SJSA1 (cell line): ENCODE measurements around the gene MAST4. TPM values are rescaled to one million over a fixed set of nuclear protein-coding genes. Genes with fewer than 3 reads are reported as not detected.
"Not testable (repeated sequence)": the region's sequence is repeated elsewhere in the genome, so short reads cannot be mapped to it uniquely, and the experiment has no call there.

Experiments
- DNase-seq, 2 experiments: peaks; one replicate each; pipeline ENCODE4 v3.0.0-alpha.2; 2015 to 2020; ENCODE audit warnings: low spot score in 2 of 2, low read depth in 1 of 2
- H3K27ac ChIP-seq: fragments of 250-450 bp; sonication (Bioruptor Pico); 2 replicates; pipeline ENCODE4 v1.5.1; 2020; ENCODE audit warnings: mild to moderate bottlenecking, moderate library complexity
- H3K27me3 ChIP-seq: fragments of 250-450 bp; sonication (Bioruptor Pico); replicated peaks from 2 replicates; pipeline ENCODE4 v1.5.1; 2020; ENCODE audit warnings: mild to moderate bottlenecking, moderate library complexity
- H3K36me3 ChIP-seq: fragments of 250-450 bp; sonication (Bioruptor Pico); 2 replicates; pipeline ENCODE4 v1.5.1; 2020; ENCODE audit warnings: mild to moderate bottlenecking
- H3K4me1 ChIP-seq: fragments of 250-450 bp; sonication (Bioruptor Pico); replicated peaks from 2 replicates; pipeline ENCODE4 v1.6.1; 2021; ENCODE audit warnings: mild to moderate bottlenecking
- H3K4me3 ChIP-seq: fragments of 250-450 bp; sonication (Bioruptor Pico); 2 replicates; pipeline ENCODE4 v1.5.1; 2020; ENCODE audit warnings: mild to moderate bottlenecking
- H3K9me3 ChIP-seq: fragments of 250-450 bp; sonication (Bioruptor Pico); replicated peaks from 2 replicates; pipeline ENCODE4 v1.5.1; 2020; ENCODE audit warnings: mild to moderate bottlenecking
- total RNA-seq: library from RNA; depleted of rRNA; stranded (reverse); fragments of >200 nt; shearing (Covaris generic); gene quantifications from 2 replicates; pipeline ENCODE4 v1.2.3, GENCODE V29; 2014

Gene MAST4
- total RNA-seq, 1 experiment from 2014 or later: 2.3 TPM

- Histone ChIP-seq H3K4me1 (no peaks in the 10 kb centered on the region), H3K4me3 (no peak overlapping the region), H3K27me3 (no peaks in the 10 kb centered on the region), H3K36me3 (no peaks in the 10 kb centered on the region), H3K27ac (no peak overlapping the region), H3K9me3 (no peaks in the 10 kb centered on the region)
- DNase-seq: no peak
Observed at GRCh38 chr5:66669862-66670195, 73.6 kb downstream of the MAST4 start.

- Histone ChIP-seq H3K4me3 (no peak overlapping the region), H3K27me3 (no peaks in the 10 kb centered on the region), H3K27ac (no peak overlapping the region), H3K9me3 (no peaks in the 10 kb centered on the region), H3K36me3 (no peaks in the 10 kb centered on the region), H3K4me1 (no peaks in the 10 kb centered on the region)
- DNase-seq: no peak
Observed at GRCh38 chr5:66671305-66671704, 75.1 kb downstream of the MAST4 start.

DNA sequence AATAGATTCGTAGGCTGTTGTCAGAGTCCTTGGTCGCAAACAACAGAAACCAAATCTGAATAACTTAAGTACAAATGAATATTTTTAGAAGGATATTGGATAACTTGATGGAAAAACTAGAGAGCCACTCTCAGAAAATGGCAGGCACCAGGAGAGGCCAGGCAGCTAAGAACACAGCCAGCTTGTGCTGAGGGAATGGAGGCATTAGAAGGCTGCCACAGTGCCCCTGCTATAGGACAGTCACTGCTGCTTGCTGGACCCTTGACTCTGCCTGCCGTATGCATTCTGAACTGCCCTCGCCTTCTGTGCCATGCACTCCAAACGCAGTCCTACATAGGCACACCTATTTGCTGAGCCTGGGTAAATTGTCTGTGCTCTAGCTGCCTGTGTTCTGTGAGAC lies 78.6 kb downstream of the MAST4 start:
- no peaks in the 10 kb centered on the region for H3K36me3 ChIP-seq
- H3K27ac ChIP-seq: no peak overlapping the region
- no peaks in the 10 kb centered on the region for H3K4me1 ChIP-seq
- no peaks in the 10 kb centered on the region for H3K9me3 ChIP-seq
- DNase-seq: no peak
- H3K27me3 ChIP-seq: 0 out of 2 replicates have a peak, but pooled peaks cover 3% of the 10 kb centered on the region
- no peak overlapping the region for H3K4me3 ChIP-seq

GRCh38 chr5:66675406-66675805 lies 79.2 kb downstream of the MAST4 start:
- H3K9me3 ChIP-seq: no peaks in the 10 kb centered on the region
- H3K27me3 ChIP-seq: 0 out of 2 replicates have a peak, but pooled peaks cover 3% of the 10 kb centered on the region
- H3K36me3 ChIP-seq: no peaks in the 10 kb centered on the region
- no peaks in the 10 kb centered on the region for H3K4me1 ChIP-seq
- H3K4me3 ChIP-seq: no peak overlapping the region
- H3K27ac ChIP-seq: no peak overlapping the region
- no peak for DNase-seq

DNA sequence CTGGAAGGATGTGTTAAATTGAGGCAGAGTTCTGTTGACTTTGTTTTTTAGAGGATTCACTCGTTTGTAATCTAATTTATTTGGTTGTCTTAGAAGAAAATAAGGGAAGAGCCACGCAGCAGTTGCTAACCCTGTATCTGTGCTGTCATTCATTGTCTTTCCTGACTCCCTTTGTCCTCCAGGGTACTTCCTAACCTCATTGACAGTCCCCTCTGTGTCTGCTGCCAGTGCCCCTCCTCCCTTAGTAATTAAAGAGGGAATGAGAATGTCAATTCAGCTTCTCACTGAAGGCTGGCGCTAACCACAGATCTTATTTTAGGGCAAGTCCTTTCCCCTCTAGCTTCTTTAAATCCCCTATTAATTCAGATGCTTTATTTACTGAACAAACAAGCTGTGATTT lies 84.0 kb downstream of the MAST4 start:
- no peaks in the 10 kb centered on the region for H3K36me3 ChIP-seq
- no peaks in the 10 kb centered on the region for H3K4me1 ChIP-seq
- no peak overlapping the region for H3K27ac ChIP-seq
- H3K4me3 ChIP-seq: no peak overlapping the region
- no peak for DNase-seq
- no peaks in the 10 kb centered on the region for H3K9me3 ChIP-seq
- H3K27me3 ChIP-seq: 0 out of 2 replicates have a peak, but pooled peaks cover 3% of the 10 kb centered on the region

DNA sequence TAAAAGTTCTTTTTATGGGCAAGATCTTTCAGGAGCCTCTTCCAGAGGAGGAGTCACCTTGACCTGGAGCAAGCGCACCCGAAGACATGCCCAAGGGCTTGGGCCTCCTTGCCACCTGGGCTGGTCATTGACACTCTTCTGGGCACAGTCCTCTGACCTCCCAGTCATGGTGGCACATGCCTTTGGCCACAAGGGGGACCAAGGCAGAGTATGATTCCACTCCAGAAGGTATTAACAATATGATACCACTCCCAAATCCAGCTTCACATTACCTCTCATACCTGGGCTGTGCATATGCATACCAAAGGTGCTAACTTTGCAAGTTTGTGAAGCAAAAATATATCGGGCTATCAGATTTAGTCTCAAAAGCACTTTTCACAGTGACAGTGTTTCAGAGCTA lies 84.6 kb downstream of the MAST4 start:
- DNase-seq: no peak
- no peak overlapping the region for H3K4me3 ChIP-seq
- no peaks in the 10 kb centered on the region for H3K4me1 ChIP-seq
- 0 out of 2 replicates have a peak, but pooled peaks cover 3% of the 10 kb centered on the region for H3K27me3 ChIP-seq
- no peaks in the 10 kb centered on the region for H3K36me3 ChIP-seq
- no peaks in the 10 kb centered on the region for H3K9me3 ChIP-seq
- H3K27ac ChIP-seq: no peak overlapping the region

GRCh38 chr5:66684663-66685062 lies 88.5 kb downstream of the MAST4 start:
- H3K9me3 ChIP-seq: no peaks in the 10 kb centered on the region
- H3K27me3 ChIP-seq: no peaks in the 10 kb centered on the region
- no peak for DNase-seq
- no peak overlapping the region for H3K4me3 ChIP-seq
- no peaks in the 10 kb centered on the region for H3K36me3 ChIP-seq
- H3K4me1 ChIP-seq: no peaks in the 10 kb centered on the region
- no peak overlapping the region for H3K27ac ChIP-seq

GRCh38 chr5:66689522-66690220 lies 93.5 kb downstream of the MAST4 start:
- Histone ChIP-seq H3K4me3 (no peak overlapping the region), H3K4me1 (no peaks in the 10 kb centered on the region), H3K9me3 (no peaks in the 10 kb centered on the region), H3K27ac (no peak overlapping the region), H3K36me3 (no peaks in the 10 kb centered on the region), H3K27me3 (0 out of 2 replicates have a peak, but pooled peaks cover 3% of the 10 kb centered on the region)
- DNase-seq: no peak

DNA sequence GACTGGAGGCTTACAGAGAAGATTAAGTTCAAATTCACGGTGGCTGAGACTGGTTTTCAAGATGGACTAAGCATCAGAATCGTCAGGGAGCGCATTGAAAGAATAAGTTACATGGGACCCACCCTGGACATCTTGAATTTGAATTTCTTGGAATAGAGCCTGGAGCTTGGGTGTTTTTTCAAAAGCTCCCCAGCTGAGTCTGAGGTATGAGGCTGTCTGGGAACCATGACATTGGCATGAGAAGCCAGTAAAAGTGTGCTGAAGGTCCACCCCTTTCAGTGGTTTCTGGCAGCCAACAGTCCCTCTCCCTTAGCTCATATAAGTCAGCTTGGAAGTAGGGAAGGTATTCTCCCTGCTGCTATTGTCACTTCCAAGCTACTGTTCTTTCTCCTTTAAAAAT lies 97.8 kb downstream of the MAST4 start:
- H3K4me3 ChIP-seq: no peak overlapping the region
- no peak overlapping the region for H3K27ac ChIP-seq
- no peaks in the 10 kb centered on the region for H3K36me3 ChIP-seq
- H3K27me3 ChIP-seq: 0 out of 2 replicates have a peak, but pooled peaks cover 3% of the 10 kb centered on the region
- H3K4me1 ChIP-seq: no peaks in the 10 kb centered on the region
- DNase-seq: no peak
- no peaks in the 10 kb centered on the region for H3K9me3 ChIP-seq

- not testable (repeated sequence) for DNase-seq, H3K27ac ChIP-seq, H3K36me3 ChIP-seq, H3K27me3 ChIP-seq, H3K4me1 ChIP-seq, H3K4me3 ChIP-seq, H3K9me3 ChIP-seq
Observed at GRCh38 chr5:66695840-66696239, 99.6 kb downstream of the MAST4 start.

DNA sequence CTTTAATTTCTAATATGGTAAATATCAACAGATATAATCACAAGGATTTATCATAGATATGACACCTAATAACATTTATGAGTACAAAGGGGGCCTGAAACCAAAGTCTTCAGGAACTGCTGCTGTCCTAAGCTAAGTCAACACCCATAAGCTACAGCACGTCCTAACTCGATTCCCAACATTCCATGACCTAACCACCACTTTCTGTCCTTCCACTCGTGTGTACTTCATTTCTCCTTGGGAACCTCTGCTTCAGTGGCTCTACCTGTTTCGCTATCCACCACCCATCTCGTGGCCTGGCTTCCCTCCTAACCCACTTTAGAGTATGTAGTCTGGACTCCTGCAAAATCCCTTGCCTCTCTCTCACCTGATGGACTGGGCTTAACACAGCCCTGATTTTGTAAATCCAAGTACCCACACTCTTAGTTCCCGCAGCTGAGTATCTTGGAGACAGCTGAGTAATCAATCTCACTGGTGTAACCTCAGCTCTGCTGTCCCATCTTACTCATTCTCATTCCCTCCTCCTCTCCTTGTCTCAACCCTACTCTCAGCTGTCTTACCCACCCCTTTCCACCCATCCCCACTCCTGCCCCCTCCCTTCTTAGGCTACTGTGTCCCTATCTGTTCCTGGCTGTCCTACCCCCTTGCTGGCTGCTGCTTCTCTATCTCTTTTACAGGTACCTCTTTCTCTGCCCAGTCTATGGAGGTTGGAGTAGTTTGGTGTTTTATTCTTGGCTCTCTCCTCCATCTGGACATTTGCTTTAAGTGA lies 101.8 kb downstream of the MAST4 start:
- H3K4me3 ChIP-seq: no peak overlapping the region
- no peak for DNase-seq
- no peaks in the 10 kb centered on the region for H3K4me1 ChIP-seq

GRCh38 chr5:66701244-66701643 lies 105.1 kb downstream of the MAST4 start:
- Histone ChIP-seq H3K4me3 (no peak overlapping the region), H3K27ac (no peak overlapping the region), H3K36me3 (no peaks in the 10 kb centered on the region), H3K4me1 (no peaks in the 10 kb centered on the region), H3K9me3 (no peaks in the 10 kb centered on the region), H3K27me3 (no peaks in the 10 kb centered on the region)
- no peak for DNase-seq

More for the DNA sequence above, 101.8 kb downstream of the MAST4 start:
- Histone ChIP-seq H3K9me3 (no peaks in the 10 kb centered on the region), H3K27ac (no peak overlapping the region), H3K36me3 (no peaks in the 10 kb centered on the region), H3K27me3 (no peaks in the 10 kb centered on the region)

- H3K4me1 ChIP-seq: no peaks in the 10 kb centered on the region
- no peaks in the 10 kb centered on the region for H3K36me3 ChIP-seq
- H3K27me3 ChIP-seq: no peaks in the 10 kb centered on the region
- no peak overlapping the region for H3K4me3 ChIP-seq
- no peak overlapping the region for H3K27ac ChIP-seq
- DNase-seq: no peak
- H3K9me3 ChIP-seq: no peaks in the 10 kb centered on the region
Observed at GRCh38 chr5:66702426-66702825, 106.2 kb downstream of the MAST4 start.

DNA sequence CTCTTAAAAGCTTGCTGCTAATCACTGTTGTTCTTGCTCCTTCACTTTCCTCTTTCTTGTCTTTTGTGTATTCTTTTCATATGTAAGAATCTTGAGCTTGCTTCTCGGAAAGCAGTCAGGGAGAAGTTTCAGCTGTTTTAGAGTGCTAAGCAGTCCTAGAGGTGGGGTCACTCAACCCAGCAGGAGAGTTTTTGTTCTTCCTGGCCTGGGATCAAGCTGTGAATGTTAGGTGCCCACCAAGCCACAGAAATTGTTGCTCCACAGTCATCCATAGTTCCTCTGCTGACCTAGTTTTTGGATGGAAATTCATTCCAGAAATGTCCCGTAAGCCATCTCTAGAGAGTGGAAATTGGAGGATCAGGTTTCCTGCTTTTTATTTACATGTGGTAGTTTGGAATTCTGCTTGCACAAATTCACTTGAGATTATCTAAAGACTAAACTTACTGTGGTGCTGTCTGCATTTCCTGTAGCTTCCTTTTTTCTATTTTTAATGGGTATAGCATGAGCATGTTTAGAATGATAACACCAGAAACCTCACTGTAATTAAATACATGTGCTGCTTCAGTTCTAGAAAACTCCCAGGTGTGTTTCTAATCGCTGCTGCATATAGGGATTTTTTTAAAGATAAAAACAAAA lies 108.7 kb downstream of the MAST4 start:
- Histone ChIP-seq H3K36me3 (no peaks in the 10 kb centered on the region), H3K4me3 (no peak overlapping the region), H3K27me3 (no peaks in the 10 kb centered on the region), H3K4me1 (no peaks in the 10 kb centered on the region), H3K9me3 (no peaks in the 10 kb centered on the region), H3K27ac (no peak overlapping the region)
- DNase-seq: no peak
